MM.1S (cell line): Measurements from ENCODE around the gene AP5M1.

Experiments used
- DNase-seq: peaks from one replicate; pipeline ENCODE4 v3.0.0-alpha.2; 2015
- H2AFZ ChIP-seq: fragments of 300-600 bp; sonication (generic); 2 replicates; pipeline ENCODE4 v1.6.0; 2016; ENCODE audit warnings: antibody characterized with exemption, low read length
- H3F3A ChIP-seq: fragments of 300-600 bp; sonication (generic); 2 replicates; pipeline ENCODE4 v1.6.1; 2016; ENCODE audit warnings: mild to moderate bottlenecking, antibody characterized with exemption, low read length, moderate library complexity, mixed read lengths; ENCODE audit not compliant: insufficient read depth
- H3K27ac ChIP-seq: fragments of 300-600 bp; sonication (generic); 2 replicates; pipeline ENCODE4 v1.5.1; 2016; ENCODE audit warnings: mild to moderate bottlenecking, low read length
- H3K27me3 ChIP-seq: fragments of 300-600 bp; sonication (generic); replicated peaks from 2 replicates; pipeline ENCODE4 v1.6.0; 2016; ENCODE audit warnings: low read length; ENCODE audit not compliant: insufficient read depth
- H3K36me3 ChIP-seq: fragments of 300-600 bp; sonication (generic); replicated peaks from 2 replicates; pipeline ENCODE4 v1.6.1; 2016; ENCODE audit warnings: mild to moderate bottlenecking, low read length, mixed read lengths; ENCODE audit not compliant: insufficient read depth
- H3K4me1 ChIP-seq: fragments of 300-600 bp; sonication (generic); 2 replicates; pipeline ENCODE4 v1.6.1; 2016; ENCODE audit warnings: low read length, mixed read lengths
- H3K4me2 ChIP-seq: fragments of 300-600 bp; sonication (generic); 2 replicates; pipeline ENCODE4 v1.6.0; 2016; ENCODE audit warnings: low read depth, low read length
- H3K4me3 ChIP-seq: fragments of 300-600 bp; sonication (generic); 2 replicates; pipeline ENCODE4 v1.5.1; 2016; ENCODE audit warnings: low read length, mixed read lengths
- H3K79me2 ChIP-seq: fragments of 300-600 bp; sonication (generic); 2 replicates; pipeline ENCODE4 v1.6.1; 2016; ENCODE audit warnings: mixed run types, low read length, mixed read lengths
- H3K9ac ChIP-seq: fragments of 300-600 bp; sonication (generic); 2 replicates; pipeline ENCODE4 v1.6.1; 2016; ENCODE audit warnings: low read length, mixed read lengths
- H3K9me2 ChIP-seq: fragments of 300-600 bp; sonication (generic); replicated peaks from 2 replicates; pipeline ENCODE4 v1.6.1; 2016; ENCODE audit warnings: mild to moderate bottlenecking, low read length, mixed read lengths; ENCODE audit not compliant: insufficient read depth
- H3K9me3 ChIP-seq: fragments of 300-600 bp; sonication (generic); replicated peaks from 2 replicates; pipeline ENCODE4 v1.6.1; 2016; ENCODE audit warnings: mild to moderate bottlenecking, low read length, mixed read lengths; ENCODE audit not compliant: insufficient read depth
- H4K20me1 ChIP-seq: fragments of 300-600 bp; sonication (generic); 2 replicates; pipeline ENCODE4 v1.6.1; 2016; ENCODE audit warnings: mild to moderate bottlenecking, low read length, moderate library complexity, mixed read lengths; ENCODE audit not compliant: insufficient read depth
- CTCF ChIP-seq: fragments of 300-600 bp; sonication (generic); IDR thresholded peaks from 2 replicates; pipeline ENCODE4 v1.5.1; 2016; ENCODE audit warnings: antibody characterized with exemption, low read length, mixed read lengths
- EZH2 ChIP-seq: fragments of 300-600 bp; sonication (generic); optimal IDR thresholded peaks from 2 replicates; pipeline ENCODE3; 2017; ENCODE audit warnings: low read depth, mild to moderate bottlenecking, antibody characterized with exemption, low read length, mixed read lengths
- EZH2phosphoT487 ChIP-seq: fragments of 300-600 bp; sonication (generic); IDR thresholded peaks from 2 replicates; pipeline ENCODE4 v1.6.1; 2018; ENCODE audit warnings: antibody characterized with exemption, low read length

AP5M1 gene

GRCh38 chr14:57291692-57292647 is 23.2 kb downstream of the AP5M1 start:
- Histone ChIP-seq H3K36me3 (no peaks in the 10 kb centered on the region), H3K9me2 (no peaks in the 10 kb centered on the region), H4K20me1 (no peaks in the 10 kb centered on the region), H3K27ac (no peak overlapping the region), H3K4me3 (no peak overlapping the region), H3K9me3 (no peaks in the 10 kb centered on the region), H3K79me2 (no peaks in the 10 kb centered on the region), H3K9ac (no peak overlapping the region), H3K4me1 (no peaks in the 10 kb centered on the region), H2AFZ (no peak overlapping the region), H3K4me2 (no peak overlapping the region), H3F3A (no peaks in the 10 kb centered on the region), H3K27me3 (no peaks in the 10 kb centered on the region)
- no peak for TF ChIP-seq EZH2phosphoT487
- TF ChIP-seq EZH2 = no peak
- no peak for TF ChIP-seq CTCF
- DNase-seq = no peak

DNA sequence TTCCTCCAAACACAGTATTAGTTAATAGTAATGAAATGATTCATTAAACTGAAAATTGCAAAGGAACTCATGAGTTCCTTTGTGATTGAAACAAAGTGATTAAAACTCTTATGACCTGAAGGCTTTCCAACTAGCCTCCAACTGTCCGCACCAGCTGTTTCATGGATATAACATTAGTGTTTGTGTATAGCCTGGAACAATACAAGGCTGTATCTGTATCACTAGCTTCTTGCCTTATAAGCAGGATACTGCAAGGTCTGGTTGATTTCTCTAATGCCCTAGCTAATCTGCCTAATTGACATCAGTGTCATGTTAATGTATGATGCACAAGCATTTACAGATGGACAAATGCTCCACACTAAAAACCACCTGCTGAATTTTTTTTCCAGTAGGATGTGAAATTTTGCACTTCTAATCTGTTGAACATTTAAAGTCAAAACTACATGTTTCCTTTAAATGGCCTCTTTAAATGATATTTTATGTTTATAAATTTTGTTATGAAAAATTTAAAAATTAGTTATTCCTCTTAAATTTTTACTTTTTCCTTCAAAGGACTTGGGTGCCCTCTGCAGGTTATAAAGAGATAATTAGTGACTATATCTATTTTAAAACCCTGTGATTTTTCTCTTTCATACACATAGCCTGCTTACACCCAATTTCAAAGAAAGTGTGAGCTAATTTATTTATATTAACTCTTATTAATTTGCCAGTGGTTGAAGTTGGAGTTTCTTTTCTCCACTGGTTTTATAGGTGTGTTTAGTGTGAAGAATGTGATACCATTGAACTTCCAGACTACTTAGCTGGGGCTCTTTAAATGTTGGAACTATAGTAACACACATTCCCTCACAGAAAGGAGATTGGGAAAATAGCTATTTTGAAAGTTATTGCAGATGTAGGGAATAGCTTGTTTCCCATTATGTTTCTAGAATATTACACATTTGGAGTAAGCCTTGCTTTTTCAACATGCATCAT is 25.4 kb downstream of the AP5M1 start:
- Histone ChIP-seq H3K27ac (no peak overlapping the region), H3K9me2 (no peaks in the 10 kb centered on the region), H3K36me3 (no peaks in the 10 kb centered on the region), H3K4me3 (no peak overlapping the region), H3K9me3 (no peaks in the 10 kb centered on the region), H3F3A (no peaks in the 10 kb centered on the region), H3K79me2 (no peaks in the 10 kb centered on the region), H2AFZ (no peak overlapping the region), H3K9ac (no peak overlapping the region), H4K20me1 (no peaks in the 10 kb centered on the region), H3K4me2 (no peak overlapping the region), H3K27me3 (no peaks in the 10 kb centered on the region), H3K4me1 (no peaks in the 10 kb centered on the region)
- no peak for DNase-seq
- TF ChIP-seq EZH2 (no peak), CTCF (no peak), EZH2phosphoT487 (no peak)

DNA sequence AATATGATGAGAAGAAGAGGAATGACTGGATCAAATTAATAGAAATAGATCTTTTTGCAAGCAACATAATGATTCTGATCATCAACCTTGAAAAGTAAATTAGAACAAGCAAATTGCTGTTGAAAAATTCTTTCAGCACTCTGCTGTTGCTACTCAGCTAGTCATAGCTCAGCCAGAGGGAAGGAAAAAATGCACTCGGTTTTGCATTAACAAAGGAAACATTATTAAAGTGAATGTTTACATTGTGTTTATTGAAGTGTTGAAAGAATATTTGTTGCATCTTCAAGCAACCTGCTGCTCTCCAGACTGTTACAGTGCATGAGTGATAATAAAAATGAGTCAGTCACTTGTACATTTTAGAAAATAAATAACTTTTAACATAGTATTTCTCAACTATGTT is 26.5 kb downstream of the AP5M1 start:
- Histone ChIP-seq H3K27ac (no peak overlapping the region), H3K79me2 (no peaks in the 10 kb centered on the region), H3F3A (no peaks in the 10 kb centered on the region), H3K36me3 (no peaks in the 10 kb centered on the region), H3K9ac (no peak overlapping the region), H3K4me3 (no peak overlapping the region), H3K27me3 (no peaks in the 10 kb centered on the region), H3K9me2 (no peaks in the 10 kb centered on the region), H2AFZ (no peak overlapping the region), H3K9me3 (no peaks in the 10 kb centered on the region), H3K4me1 (no peaks in the 10 kb centered on the region), H4K20me1 (no peaks in the 10 kb centered on the region), H3K4me2 (no peak overlapping the region)
- no peak for TF ChIP-seq CTCF
- no peak for TF ChIP-seq EZH2phosphoT487
- TF ChIP-seq EZH2 = no peak
- no peak for DNase-seq
